Measurements from ENCODE around the gene COL17A1.

GRCh38 chr10:104059364-104059763 lies 26.3 kb downstream of the COL17A1 start:
- TF ChIP-seq, protein P1, sequence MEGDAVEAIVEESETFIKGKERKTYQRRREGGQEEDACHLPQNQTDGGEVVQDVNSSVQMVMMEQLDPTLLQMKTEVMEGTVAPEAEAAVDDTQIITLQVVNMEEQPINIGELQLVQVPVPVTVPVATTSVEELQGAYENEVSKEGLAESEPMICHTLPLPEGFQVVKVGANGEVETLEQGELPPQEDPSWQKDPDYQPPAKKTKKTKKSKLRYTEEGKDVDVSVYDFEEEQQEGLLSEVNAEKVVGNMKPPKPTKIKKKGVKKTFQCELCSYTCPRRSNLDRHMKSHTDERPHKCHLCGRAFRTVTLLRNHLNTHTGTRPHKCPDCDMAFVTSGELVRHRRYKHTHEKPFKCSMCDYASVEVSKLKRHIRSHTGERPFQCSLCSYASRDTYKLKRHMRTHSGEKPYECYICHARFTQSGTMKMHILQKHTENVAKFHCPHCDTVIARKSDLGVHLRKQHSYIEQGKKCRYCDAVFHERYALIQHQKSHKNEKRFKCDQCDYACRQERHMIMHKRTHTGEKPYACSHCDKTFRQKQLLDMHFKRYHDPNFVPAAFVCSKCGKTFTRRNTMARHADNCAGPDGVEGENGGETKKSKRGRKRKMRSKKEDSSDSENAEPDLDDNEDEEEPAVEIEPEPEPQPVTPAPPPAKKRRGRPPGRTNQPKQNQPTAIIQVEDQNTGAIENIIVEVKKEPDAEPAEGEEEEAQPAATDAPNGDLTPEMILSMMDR (conservative IDR thresholded peaks at IDR 0.05), result no peak
- no peak for TF ChIP-seq ZFX (IDR thresholded peaks at IDR 0.05)
